ENCODE data around the gene MOBP. TPM values are rescaled to one million over a fixed set of nuclear protein-coding genes. Genes with fewer than 3 reads are reported as not detected.

MOBP gene
- polyA plus RNA-seq, 1 donor, result 0.10 TPM

DNA sequence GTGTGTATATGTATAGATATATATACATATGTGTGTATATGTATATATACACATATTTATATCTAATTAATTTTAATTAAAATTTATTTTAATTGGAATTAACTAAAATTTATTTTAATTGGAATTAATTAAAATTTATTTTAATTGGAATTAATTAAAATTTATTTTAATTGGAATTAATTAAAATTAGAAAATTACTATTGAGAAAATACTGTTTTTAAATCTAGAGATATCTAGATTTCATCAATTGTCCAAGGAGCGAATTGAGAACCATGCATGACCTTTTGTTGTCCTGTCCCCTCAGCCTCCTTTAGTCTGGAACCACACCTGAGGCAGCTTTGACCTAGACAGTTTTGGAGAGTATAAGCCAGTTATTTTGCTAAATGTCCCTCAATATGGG lies 1.8 kb downstream of the MOBP start:
- Histone ChIP-seq H3K4me1 (ENCODE audit: control insufficient read depth, insufficient read depth, low read length) (no peaks in the 10 kb centered on the region), H3K4me3 (ENCODE audit: low read length) (no peak overlapping the region), H3K27me3 (ENCODE audit: control insufficient read depth, insufficient read depth, low read length) (no peaks in the 10 kb centered on the region), H3K9me3 (ENCODE audit: control insufficient read depth, low read depth, low read length) (no peaks in the 10 kb centered on the region), H3K27ac (ENCODE audit: low read length) (no peak overlapping the region), H3K36me3 (ENCODE audit: control insufficient read depth, insufficient read depth, low read length) (no peaks in the 10 kb centered on the region)
- DNase-seq, result no peak
- WGBS (ENCODE audit: insufficient coverage, low lambda C conversion rate), result no CpG with 5 or more reads among the region's 1 CpG

DNA sequence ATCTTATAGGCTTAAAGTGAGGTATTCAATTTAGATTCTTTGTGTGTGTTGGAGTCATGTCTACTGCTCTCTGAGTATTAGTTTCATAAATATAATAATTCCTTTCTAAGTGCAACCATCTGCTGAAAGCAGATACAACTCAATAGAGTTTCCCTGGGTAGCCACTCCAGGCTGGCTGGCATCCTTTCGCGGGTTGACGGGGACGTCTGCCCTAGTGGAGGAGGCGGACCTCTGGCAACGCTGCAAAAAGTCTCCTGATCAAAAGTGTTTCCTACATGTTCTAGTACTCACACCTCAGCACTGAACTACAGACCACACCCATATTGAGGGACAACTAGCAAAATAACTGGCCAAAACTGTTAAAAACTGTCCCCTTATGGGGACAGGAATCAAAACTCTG lies 2.5 kb downstream of the MOBP start:
- Histone ChIP-seq H3K4me3 (ENCODE audit: low read length) (no peak overlapping the region), H3K27ac (ENCODE audit: low read length) (no peak overlapping the region), H3K27me3 (ENCODE audit: control insufficient read depth, insufficient read depth, low read length) (no peaks in the 10 kb centered on the region), H3K9me3 (ENCODE audit: control insufficient read depth, low read depth, low read length) (no peaks in the 10 kb centered on the region), H3K36me3 (ENCODE audit: control insufficient read depth, insufficient read depth, low read length) (no peaks in the 10 kb centered on the region), H3K4me1 (ENCODE audit: control insufficient read depth, insufficient read depth, low read length) (no peaks in the 10 kb centered on the region)
- WGBS (ENCODE audit: insufficient coverage, low lambda C conversion rate), result no CpG with 5 or more reads among the region's 6 CpGs
- no peak for DNase-seq

DNA sequence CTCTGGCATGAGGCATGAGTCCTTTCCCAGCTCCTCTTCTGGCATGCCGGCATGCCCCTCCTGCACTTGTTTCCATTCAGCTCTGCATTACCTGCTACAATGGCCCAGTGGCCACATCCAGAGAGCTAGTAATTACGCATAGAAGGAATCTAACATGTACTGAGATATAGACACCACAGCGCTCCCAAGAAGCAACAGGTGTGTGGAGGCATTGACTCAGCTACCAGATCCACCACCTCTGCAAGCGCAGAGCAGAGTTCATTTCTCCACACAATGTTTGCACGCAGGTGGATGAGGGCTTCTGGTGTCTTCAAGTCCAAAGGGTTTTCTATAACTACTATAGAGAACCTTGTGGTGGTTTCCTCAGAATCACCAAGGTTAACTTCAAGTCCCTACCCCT lies 4.2 kb downstream of the MOBP start:
- Histone ChIP-seq H3K4me3 (ENCODE audit: low read length) (no peak overlapping the region), H3K9me3 (ENCODE audit: control insufficient read depth, low read depth, low read length) (no peaks in the 10 kb centered on the region), H3K4me1 (ENCODE audit: control insufficient read depth, insufficient read depth, low read length) (no peaks in the 10 kb centered on the region), H3K27me3 (ENCODE audit: control insufficient read depth, insufficient read depth, low read length) (no peaks in the 10 kb centered on the region), H3K27ac (ENCODE audit: low read length) (no peak overlapping the region), H3K36me3 (ENCODE audit: control insufficient read depth, insufficient read depth, low read length) (no peaks in the 10 kb centered on the region)
- WGBS (ENCODE audit: insufficient coverage, low lambda C conversion rate), result no CpG with 5 or more reads among the region's 5 CpGs
- DNase-seq, result no peak

DNA sequence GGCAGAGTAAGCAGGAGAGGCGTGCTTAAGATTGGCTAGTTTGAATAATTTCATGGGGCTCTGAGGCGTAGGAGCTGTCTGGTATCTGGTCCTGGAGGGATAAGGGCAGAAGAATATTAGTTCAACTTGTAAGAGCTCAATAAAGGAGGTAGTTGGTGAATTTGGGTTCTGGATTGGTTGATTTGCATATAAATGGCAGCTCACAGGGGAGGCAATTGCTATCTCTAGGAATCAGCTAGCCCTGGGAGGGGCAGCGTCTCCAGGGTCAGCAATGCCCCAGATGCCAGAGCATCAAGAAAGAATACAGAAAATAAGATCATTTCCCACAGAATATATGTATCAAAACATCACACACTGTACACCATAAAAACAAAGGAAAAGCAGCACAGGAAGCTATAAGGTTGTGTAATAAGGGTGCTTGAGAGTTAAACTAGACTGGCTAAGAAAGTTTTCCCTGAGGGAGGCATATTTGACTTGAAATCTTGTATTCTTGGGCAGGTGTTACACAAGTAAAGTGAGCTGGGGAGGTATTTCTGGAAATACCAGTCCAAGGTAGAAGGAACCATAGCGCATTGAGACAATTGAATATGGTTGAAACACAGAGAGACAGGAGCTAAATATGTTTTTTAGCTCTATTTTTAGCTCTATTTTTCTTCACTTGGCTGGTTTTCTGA lies 6.1 kb downstream of the MOBP start:
- H3K9me3 ChIP-seq (ENCODE audit: control insufficient read depth, low read depth, low read length), result no peaks in the 10 kb centered on the region
- no peak overlapping the region for H3K27ac ChIP-seq (ENCODE audit: low read length)
- DNase-seq, result no peak
- H3K36me3 ChIP-seq (ENCODE audit: control insufficient read depth, insufficient read depth, low read length), result no peaks in the 10 kb centered on the region
- H3K4me1 ChIP-seq (ENCODE audit: control insufficient read depth, insufficient read depth, low read length), result no peaks in the 10 kb centered on the region
- H3K4me3 ChIP-seq (ENCODE audit: low read length), result no peak overlapping the region
- 100% methylated on average over 2 of the region's 4 CpGs for WGBS (ENCODE audit: insufficient coverage, low lambda C conversion rate)
- no peaks in the 10 kb centered on the region for H3K27me3 ChIP-seq (ENCODE audit: control insufficient read depth, insufficient read depth, low read length)

DNA sequence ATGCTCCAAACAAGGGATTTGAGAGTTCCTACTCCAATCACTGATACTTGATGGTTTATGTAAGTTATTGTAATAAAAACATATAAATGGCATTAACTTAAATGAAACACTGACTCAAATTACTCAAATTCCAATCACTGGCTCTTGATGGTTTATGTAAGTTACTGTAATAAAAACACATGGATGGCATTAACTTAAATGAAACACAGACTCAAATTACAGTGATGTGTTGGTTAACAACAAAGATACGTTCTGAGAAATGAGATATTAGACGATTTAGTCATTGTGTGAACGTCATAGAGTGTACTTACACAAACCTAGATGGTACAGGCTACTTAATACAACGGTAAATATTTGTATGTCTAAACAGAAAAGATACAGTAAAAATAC lies 6.6 kb downstream of the MOBP start:
- Histone ChIP-seq H3K27me3 (ENCODE audit: control insufficient read depth, insufficient read depth, low read length) (no peaks in the 10 kb centered on the region), H3K27ac (ENCODE audit: low read length) (no peak overlapping the region), H3K4me1 (ENCODE audit: control insufficient read depth, insufficient read depth, low read length) (no peaks in the 10 kb centered on the region), H3K9me3 (ENCODE audit: control insufficient read depth, low read depth, low read length) (no peaks in the 10 kb centered on the region), H3K4me3 (ENCODE audit: low read length) (no peak overlapping the region), H3K36me3 (ENCODE audit: control insufficient read depth, insufficient read depth, low read length) (no peaks in the 10 kb centered on the region)
- DNase-seq, result no peak
- WGBS (ENCODE audit: insufficient coverage, low lambda C conversion rate), result 100% methylated on average over 2 of the region's 4 CpGs

DNA sequence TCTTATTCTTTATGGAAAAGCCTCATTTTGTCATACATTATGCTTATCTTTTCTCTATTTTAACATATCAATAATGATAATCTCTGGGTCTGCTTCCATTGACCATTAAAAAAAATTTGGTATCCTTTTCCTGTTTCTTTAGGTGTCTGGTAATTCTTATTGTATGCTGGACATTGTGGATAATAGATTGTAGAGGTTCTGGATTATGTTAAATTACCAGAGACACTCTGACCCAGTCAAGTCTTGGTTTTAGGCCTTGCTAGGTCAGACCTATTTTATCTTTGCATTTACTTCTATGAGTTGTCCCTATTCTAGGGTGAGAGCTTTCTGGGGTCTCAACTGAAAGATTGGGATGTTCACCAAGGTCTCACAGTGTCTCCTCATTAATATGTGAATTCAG lies 9.3 kb downstream of the MOBP start:
- no peaks in the 10 kb centered on the region for H3K4me1 ChIP-seq (ENCODE audit: control insufficient read depth, insufficient read depth, low read length)
- no peak overlapping the region for H3K4me3 ChIP-seq (ENCODE audit: low read length)
- H3K36me3 ChIP-seq (ENCODE audit: control insufficient read depth, insufficient read depth, low read length), result no peaks in the 10 kb centered on the region
- no peak for DNase-seq
- H3K9me3 ChIP-seq (ENCODE audit: control insufficient read depth, low read depth, low read length), result no peaks in the 10 kb centered on the region
- no peaks in the 10 kb centered on the region for H3K27me3 ChIP-seq (ENCODE audit: control insufficient read depth, insufficient read depth, low read length)
- H3K27ac ChIP-seq (ENCODE audit: low read length), result no peak overlapping the region

DNA sequence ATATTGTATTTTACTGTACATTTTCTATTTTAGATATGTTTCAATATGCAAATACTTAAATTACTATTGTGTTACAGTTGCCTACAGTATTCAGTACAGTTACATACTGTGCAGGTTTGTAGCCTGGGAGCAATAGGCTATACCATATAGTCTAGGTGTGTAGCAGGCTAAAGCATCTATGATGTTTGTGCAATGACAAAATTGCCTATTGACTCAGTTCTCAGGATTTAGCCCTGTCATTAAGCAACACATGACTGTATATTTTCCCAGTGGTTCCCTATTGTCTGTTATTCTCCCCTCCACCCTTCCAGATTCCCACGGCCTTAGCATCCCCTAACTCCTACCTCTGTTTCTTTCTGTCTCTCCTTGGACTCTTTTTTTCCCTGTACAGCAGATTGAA lies 10.7 kb downstream of the MOBP start:
- Histone ChIP-seq H3K27ac (ENCODE audit: low read length) (no peak overlapping the region), H3K4me3 (ENCODE audit: low read length) (no peak overlapping the region), H3K4me1 (ENCODE audit: control insufficient read depth, insufficient read depth, low read length) (no peaks in the 10 kb centered on the region), H3K9me3 (ENCODE audit: control insufficient read depth, low read depth, low read length) (no peaks in the 10 kb centered on the region), H3K27me3 (ENCODE audit: control insufficient read depth, insufficient read depth, low read length) (no peaks in the 10 kb centered on the region), H3K36me3 (ENCODE audit: control insufficient read depth, insufficient read depth, low read length) (no peaks in the 10 kb centered on the region)
- DNase-seq, result no peak
- 89% methylated on average over 1 of the region's 1 CpG for WGBS (ENCODE audit: insufficient coverage, low lambda C conversion rate)

DNA sequence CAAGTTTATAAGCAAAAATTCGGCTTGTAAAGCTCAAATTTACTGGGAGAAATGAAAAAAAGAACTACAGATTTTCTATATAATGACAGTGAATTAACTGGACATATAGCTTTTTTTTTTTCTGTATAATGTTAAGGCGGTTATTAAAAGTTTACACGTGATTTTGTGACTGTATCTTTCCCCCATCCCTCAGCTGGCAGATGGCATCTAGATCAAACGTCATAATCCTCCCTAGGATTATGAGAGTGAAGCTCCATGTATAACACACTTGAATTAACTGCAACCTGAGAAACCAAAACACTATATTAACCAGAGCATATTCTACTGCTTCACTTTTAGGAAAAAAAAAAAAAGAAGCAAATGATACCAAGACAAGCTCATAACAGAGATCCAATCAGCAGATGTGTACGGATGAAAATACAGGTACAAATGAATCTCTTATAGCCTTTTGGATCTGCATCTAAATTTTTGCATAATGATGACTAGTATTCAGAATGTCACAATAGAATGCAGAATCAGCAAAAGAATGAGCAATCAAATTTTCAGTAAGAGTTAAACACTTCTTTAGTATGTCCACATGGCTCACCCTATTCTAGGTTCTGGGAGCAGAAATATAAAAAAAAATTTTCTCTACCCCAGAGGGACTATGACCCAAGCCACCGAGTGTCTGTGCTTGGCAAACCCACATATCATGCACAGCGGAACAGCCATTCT lies 12.4 kb downstream of the MOBP start:
- no peaks in the 10 kb centered on the region for H3K9me3 ChIP-seq (ENCODE audit: control insufficient read depth, low read depth, low read length)
- H3K36me3 ChIP-seq (ENCODE audit: control insufficient read depth, insufficient read depth, low read length), result no peaks in the 10 kb centered on the region
- no peak for DNase-seq
- no peaks in the 10 kb centered on the region for H3K27me3 ChIP-seq (ENCODE audit: control insufficient read depth, insufficient read depth, low read length)
- H3K27ac ChIP-seq (ENCODE audit: low read length), result no peak overlapping the region
- WGBS (ENCODE audit: insufficient coverage, low lambda C conversion rate), result 78% methylated on average over 2 of the region's 7 CpGs
- H3K4me3 ChIP-seq (ENCODE audit: low read length), result no peak overlapping the region
- no peaks in the 10 kb centered on the region for H3K4me1 ChIP-seq (ENCODE audit: control insufficient read depth, insufficient read depth, low read length)

DNA sequence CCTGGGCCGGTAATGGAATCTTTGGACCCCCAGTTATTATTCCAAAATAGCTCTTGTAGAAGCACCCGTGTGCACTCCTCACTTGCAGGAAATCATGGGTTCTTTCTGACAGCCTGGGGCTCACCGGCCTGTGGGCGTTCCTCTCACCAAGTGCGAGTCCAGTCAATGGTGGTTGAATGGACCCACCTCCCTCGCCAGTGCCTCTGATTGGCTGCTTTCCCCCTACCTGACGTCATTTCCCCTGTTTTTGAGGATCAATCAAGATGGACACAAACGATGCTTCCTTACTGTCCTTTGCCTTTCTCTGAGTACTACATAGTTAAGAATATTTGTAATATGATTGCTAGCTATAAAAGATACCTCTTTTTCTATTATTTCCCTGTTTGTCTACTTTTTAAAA lies 18.1 kb downstream of the MOBP start:
- 86% methylated on average over 1 of the region's 8 CpGs for WGBS (ENCODE audit: insufficient coverage, low lambda C conversion rate)
- no peaks in the 10 kb centered on the region for H3K4me1 ChIP-seq (ENCODE audit: control insufficient read depth, insufficient read depth, low read length)
- H3K4me3 ChIP-seq (ENCODE audit: low read length), result no peak overlapping the region

DNA sequence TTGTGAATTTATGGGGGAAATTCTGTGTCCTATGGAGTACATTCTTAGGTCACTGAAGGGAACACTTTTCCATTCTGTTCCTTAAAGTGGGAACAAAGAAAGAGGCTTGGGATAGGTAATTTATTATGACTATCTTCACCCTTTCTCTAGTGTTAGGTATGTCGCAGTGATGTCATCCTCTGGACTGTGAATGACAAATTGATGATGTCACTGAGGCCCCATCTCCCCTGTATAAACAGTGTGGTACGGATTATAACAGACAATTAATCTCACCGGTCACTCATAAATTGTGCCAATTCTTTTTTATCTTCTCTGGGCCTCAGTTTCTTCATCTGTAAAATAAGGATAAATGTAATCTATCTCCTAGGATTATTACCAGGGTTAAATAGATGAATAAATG lies 23.5 kb downstream of the MOBP start:
- H3K27ac ChIP-seq (ENCODE audit: low read length), result no peak overlapping the region
- no peaks in the 10 kb centered on the region for H3K36me3 ChIP-seq (ENCODE audit: control insufficient read depth, insufficient read depth, low read length)
- peaks cover 11% of the 10 kb centered on the region for H3K27me3 ChIP-seq (ENCODE audit: control insufficient read depth, insufficient read depth, low read length)
- H3K4me1 ChIP-seq (ENCODE audit: control insufficient read depth, insufficient read depth, low read length), result no peaks in the 10 kb centered on the region
- H3K9me3 ChIP-seq (ENCODE audit: control insufficient read depth, low read depth, low read length), result no peaks in the 10 kb centered on the region
- H3K4me3 ChIP-seq (ENCODE audit: low read length), result no peak overlapping the region
- WGBS (ENCODE audit: insufficient coverage, low lambda C conversion rate), result no CpG with 5 or more reads among the region's 3 CpGs
- DNase-seq, result no peak

More for the DNA sequence above, 18.1 kb downstream of the MOBP start:
- H3K27me3 ChIP-seq (ENCODE audit: control insufficient read depth, insufficient read depth, low read length), result peaks cover 2% of the 10 kb centered on the region
- no peak for DNase-seq
- H3K27ac ChIP-seq (ENCODE audit: low read length), result no peak overlapping the region
- H3K36me3 ChIP-seq (ENCODE audit: control insufficient read depth, insufficient read depth, low read length), result no peaks in the 10 kb centered on the region
- H3K9me3 ChIP-seq (ENCODE audit: control insufficient read depth, low read depth, low read length), result no peaks in the 10 kb centered on the region
